HEK293 (cell line): ENCODE data around the gene CEP135.

Source experiments
- CTCF ChIA-PET: fragments of 350-600 bp; formaldehyde crosslinking; extraction: SDS; loops from one replicate; lab custom pipeline; 2021; ENCODE audit warnings: antibody characterized with exemption; lab: Yijun Ruan, JAX
- POLR2A ChIA-PET: fragments of 300-600 bp; formaldehyde crosslinking; extraction: SDS; loops from one replicate; lab custom pipeline; 2020; ENCODE audit warnings: antibody characterized with exemption, inconsistent platforms; lab: Yijun Ruan, JAX
- H3K27ac ChIP-seq: fragments of 200-500 bp; sonication (Bioruptor generic); 2 replicates; pipeline ENCODE4 v1.5.1; 2014; ENCODE audit warnings: low read depth, low read length, control low read depth, inconsistent platforms; ENCODE audit errors: extremely low read depth
- H3K36me3 ChIP-seq, 2 experiments: fragments of 200-500 bp in 1 of 2; sonication (Bioruptor generic) in 1 of 2; 1 replicate in 1 of 2; 2 replicates in 1 of 2; pipeline ENCODE4 v1.5.1; 2014 to 2017; ENCODE audit warnings: inconsistent platforms in 2 of 2, low read length in 2 of 2; ENCODE audit not compliant: control insufficient read depth in 2 of 2, insufficient read depth in 1 of 2
- H3K4me1 ChIP-seq: fragments of 200-500 bp; sonication (Bioruptor generic); 2 replicates; pipeline ENCODE4 v1.5.1; 2014; ENCODE audit warnings: mild to moderate bottlenecking, low read length, inconsistent platforms; ENCODE audit not compliant: control insufficient read depth, insufficient read depth
- H3K4me3 ChIP-seq: 2 replicates; pipeline ENCODE4 v1.5.1; 2011; ENCODE audit warnings: low read depth, mild to moderate bottlenecking, control low read depth, low read length, moderate library complexity
- H3K9me3 ChIP-seq: fragments of 200-500 bp; sonication (Bioruptor generic); 2 replicates; pipeline ENCODE4 v1.5.1; 2014; ENCODE audit warnings: low read depth, low read length, inconsistent platforms; ENCODE audit not compliant: control insufficient read depth, insufficient read depth
- GLIS1 ChIP-seq: fragments of 450-650 bp; formaldehyde crosslinking; IDR thresholded peaks from 2 replicates; pipeline ENCODE4 v1.5.1; 2016; ENCODE audit warnings: missing biosample characterization, missing genetic modification characterization
- HOXC10 ChIP-seq: sonication (generic); formaldehyde crosslinking; IDR thresholded peaks from 2 replicates; pipeline ENCODE4 v1.8.1; 2023; ENCODE audit warnings: mild to moderate bottlenecking, missing genetic modification reagents
- IKZF3 ChIP-seq: fragments of 450-650 bp; IDR thresholded peaks from 2 replicates; pipeline ENCODE4 v1.5.0; 2018; ENCODE audit warnings: missing biosample characterization, mild to moderate bottlenecking, missing genetic modification characterization, moderate library complexity
- PRDM10 ChIP-seq: fragments of 450-650 bp; formaldehyde crosslinking; IDR thresholded peaks from 2 replicates; pipeline ENCODE4 v1.5.1; 2016; ENCODE audit warnings: missing biosample characterization, missing genetic modification characterization
- REPIN1 ChIP-seq: fragments of 450-650 bp; formaldehyde crosslinking; IDR thresholded peaks from 2 replicates; pipeline ENCODE4 v1.5.1; 2017; ENCODE audit warnings: missing biosample characterization, missing genetic modification characterization, low read depth
- TCF7L2 ChIP-seq: IDR thresholded peaks from 2 replicates; pipeline ENCODE4 v1.6.1; 2011; ENCODE audit warnings: low read depth, mild to moderate bottlenecking, inconsistent platforms, low read length, moderate library complexity, borderline replicate concordance
- ZBTB17 ChIP-seq: fragments of 450-650 bp; formaldehyde crosslinking; IDR thresholded peaks from 2 replicates; pipeline ENCODE4 v1.5.1; 2016; ENCODE audit warnings: missing biosample characterization, missing genetic modification characterization
- ZBTB8A ChIP-seq: fragments of 450-650 bp; formaldehyde crosslinking; IDR thresholded peaks from 2 replicates; pipeline ENCODE4 v1.5.1; 2016; ENCODE audit warnings: missing biosample characterization, missing genetic modification characterization
- ZFP37 ChIP-seq: fragments of 450-650 bp; formaldehyde crosslinking; IDR thresholded peaks from 2 replicates; pipeline ENCODE4 v1.5.1; 2016; ENCODE audit warnings: missing biosample characterization, missing genetic modification characterization
- ZIC2 ChIP-seq: fragments of 450-650 bp; formaldehyde crosslinking; IDR thresholded peaks from 2 replicates; pipeline ENCODE4 v1.5.1; 2016; ENCODE audit warnings: missing biosample characterization, missing genetic modification characterization
- ZNF155 ChIP-seq: fragments of 450-650 bp; formaldehyde crosslinking; IDR thresholded peaks from 2 replicates; pipeline ENCODE4 v1.5.1; 2016; ENCODE audit warnings: missing biosample characterization, missing genetic modification characterization
- ZNF169 ChIP-seq: fragments of 450-650 bp; formaldehyde crosslinking; IDR thresholded peaks from 2 replicates; pipeline ENCODE4 v1.5.1; 2016; ENCODE audit warnings: missing biosample characterization, missing genetic modification characterization
- ZNF274 ChIP-seq, 2 experiments: fragments of 200-500 bp in 1 of 2; fragments of 450-650 bp in 1 of 2; sonication (Bioruptor generic) in 1 of 2; formaldehyde crosslinking in 1 of 2; IDR thresholded peaks; 2 replicates each; pipeline versions ENCODE4 v1.5.1 to v1.6.1; 2014 to 2016; ENCODE audit warnings: borderline replicate concordance in 1 of 2, inconsistent platforms in 1 of 2, low read length in 1 of 2, missing biosample characterization in 1 of 2, missing genetic modification characterization in 1 of 2
- ZNF366 ChIP-seq: fragments of 450-650 bp; formaldehyde crosslinking; conservative IDR thresholded peaks from 2 replicates; pipeline ENCODE4 v1.5.1; 2016; ENCODE audit warnings: missing biosample characterization, missing genetic modification characterization
- ZNF433 ChIP-seq: fragments of 450-650 bp; formaldehyde crosslinking; IDR thresholded peaks from 2 replicates; pipeline ENCODE4 v1.5.1; 2016; ENCODE audit warnings: missing biosample characterization, missing genetic modification characterization, low read depth
- ZNF514 ChIP-seq: fragments of 450-650 bp; formaldehyde crosslinking; IDR thresholded peaks from 2 replicates; pipeline ENCODE4 v1.5.1; 2016; ENCODE audit warnings: missing biosample characterization, missing genetic modification characterization
- ZNF623 ChIP-seq: fragments of 450-650 bp; formaldehyde crosslinking; IDR thresholded peaks from 2 replicates; pipeline ENCODE4 v1.5.1; 2016; ENCODE audit warnings: missing biosample characterization, missing genetic modification characterization
- ZNF654 ChIP-seq: fragments of 450-650 bp; formaldehyde crosslinking; IDR thresholded peaks from 2 replicates; pipeline ENCODE4 v1.5.1; 2016; ENCODE audit warnings: low read depth, missing biosample characterization, missing genetic modification characterization
- ZNF707 ChIP-seq: fragments of 450-650 bp; formaldehyde crosslinking; IDR thresholded peaks from 2 replicates; pipeline ENCODE4 v1.5.1; 2016; ENCODE audit warnings: missing biosample characterization, missing genetic modification characterization
- ZNF837 ChIP-seq: fragments of 450-650 bp; formaldehyde crosslinking; IDR thresholded peaks from 2 replicates; pipeline ENCODE4 v1.5.1; 2016; ENCODE audit warnings: missing biosample characterization, missing genetic modification characterization
- ZXDB ChIP-seq: fragments of 450-650 bp; formaldehyde crosslinking; IDR thresholded peaks from 2 replicates; pipeline ENCODE4 v1.5.1; 2016; ENCODE audit warnings: missing biosample characterization, missing genetic modification characterization
- TF ChIP-seq, protein P1 (sequence below): fragments of 450-650 bp; formaldehyde crosslinking; IDR thresholded peaks from 2 replicates; pipeline ENCODE4 v1.5.1; 2016; ENCODE audit warnings: missing biosample characterization, missing genetic modification characterization
- TF ChIP-seq, protein P2 (sequence below): fragments of 450-650 bp; IDR thresholded peaks from 2 replicates; pipeline ENCODE4 v1.5.1; 2018; ENCODE audit warnings: missing biosample characterization, missing genetic modification characterization
- TF ChIP-seq, protein P3 (sequence below): fragments of 450-650 bp; formaldehyde crosslinking; IDR thresholded peaks from 2 replicates; pipeline ENCODE4 v1.5.1; 2016; ENCODE audit warnings: missing biosample characterization, missing genetic modification characterization, borderline replicate concordance

The CEP135 gene

GRCh38 chr4:55947912-55948725, 626 bp upstream of the CEP135 start:
- Histone ChIP-seq H3K4me1 (peaks cover 4% of the 10 kb centered on the region; the same call in 1 of the 2 replicates), H3K36me3 (peaks cover under 1 to 12% of the 10 kb centered on the region in 2 experiments; a peak in 1 of 3 replicates)
- POLR2A ChIA-PET = interaction anchor here (1.2 kb wide), 1 partner anchor 101 kb away, joined by 4 read pairs; a partner anchor contains a TSS
- CTCF ChIA-PET = interaction anchor here (0.6 to 2.3 kb wide), 17 partner anchors 8 to 888 kb away, joined by 3 to 21 read pairs (median 4); no protein-coding TSS in a partner anchor
- TF ChIP-seq, protein P1, sequence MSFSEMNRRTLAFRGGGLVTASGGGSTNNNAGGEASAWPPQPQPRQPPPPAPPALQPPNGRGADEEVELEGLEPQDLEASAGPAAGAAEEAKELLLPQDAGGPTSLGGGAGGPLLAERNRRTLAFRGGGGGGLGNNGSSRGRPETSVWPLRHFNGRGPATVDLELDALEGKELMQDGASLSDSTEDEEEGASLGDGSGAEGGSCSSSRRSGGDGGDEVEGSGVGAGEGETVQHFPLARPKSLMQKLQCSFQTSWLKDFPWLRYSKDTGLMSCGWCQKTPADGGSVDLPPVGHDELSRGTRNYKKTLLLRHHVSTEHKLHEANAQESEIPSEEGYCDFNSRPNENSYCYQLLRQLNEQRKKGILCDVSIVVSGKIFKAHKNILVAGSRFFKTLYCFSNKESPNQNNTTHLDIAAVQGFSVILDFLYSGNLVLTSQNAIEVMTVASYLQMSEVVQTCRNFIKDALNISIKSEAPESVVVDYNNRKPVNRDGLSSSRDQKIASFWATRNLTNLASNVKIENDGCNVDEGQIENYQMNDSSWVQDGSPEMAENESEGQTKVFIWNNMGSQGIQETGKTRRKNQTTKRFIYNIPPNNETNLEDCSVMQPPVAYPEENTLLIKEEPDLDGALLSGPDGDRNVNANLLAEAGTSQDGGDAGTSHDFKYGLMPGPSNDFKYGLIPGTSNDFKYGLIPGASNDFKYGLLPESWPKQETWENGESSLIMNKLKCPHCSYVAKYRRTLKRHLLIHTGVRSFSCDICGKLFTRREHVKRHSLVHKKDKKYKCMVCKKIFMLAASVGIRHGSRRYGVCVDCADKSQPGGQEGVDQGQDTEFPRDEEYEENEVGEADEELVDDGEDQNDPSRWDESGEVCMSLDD (tag by site-specific recombination) = no peak
- peak; percentile 92 for TF ChIP-seq PRDM10 (tag by site-specific recombination)
- TF ChIP-seq ZXDB (tag by site-specific recombination) = no peak
- no peak for TF ChIP-seq ZNF433 (tag by site-specific recombination)
- no peak for TF ChIP-seq TCF7L2
- no peak for TF ChIP-seq ZNF169 (tag by site-specific recombination)
- TF ChIP-seq GLIS1 = peak; percentile 61; the same call in 1 of the 2 replicates
- 0 out of 2 replicates have a peak, but pooled peaks have one; percentile 16 for TF ChIP-seq ZNF366
- peak; percentile 80 for TF ChIP-seq ZBTB17 (tag by site-specific recombination)
- no peak for TF ChIP-seq ZNF654 (tag by site-specific recombination)
- peak; percentile 67 for TF ChIP-seq ZIC2 (tag by site-specific recombination)
- no peak for TF ChIP-seq REPIN1 (tag by site-specific recombination)
- TF ChIP-seq, protein P2, sequence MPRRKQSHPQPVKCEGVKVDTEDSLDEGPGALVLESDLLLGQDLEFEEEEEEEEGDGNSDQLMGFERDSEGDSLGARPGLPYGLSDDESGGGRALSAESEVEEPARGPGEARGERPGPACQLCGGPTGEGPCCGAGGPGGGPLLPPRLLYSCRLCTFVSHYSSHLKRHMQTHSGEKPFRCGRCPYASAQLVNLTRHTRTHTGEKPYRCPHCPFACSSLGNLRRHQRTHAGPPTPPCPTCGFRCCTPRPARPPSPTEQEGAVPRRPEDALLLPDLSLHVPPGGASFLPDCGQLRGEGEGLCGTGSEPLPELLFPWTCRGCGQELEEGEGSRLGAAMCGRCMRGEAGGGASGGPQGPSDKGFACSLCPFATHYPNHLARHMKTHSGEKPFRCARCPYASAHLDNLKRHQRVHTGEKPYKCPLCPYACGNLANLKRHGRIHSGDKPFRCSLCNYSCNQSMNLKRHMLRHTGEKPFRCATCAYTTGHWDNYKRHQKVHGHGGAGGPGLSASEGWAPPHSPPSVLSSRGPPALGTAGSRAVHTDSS (tag by site-specific recombination) = peak; percentile 83; the same call in 1 of the 2 replicates
- no peak for TF ChIP-seq ZNF707
- TF ChIP-seq ZNF155 (tag by site-specific recombination) = no peak
- TF ChIP-seq, all 188 proteins: peak for 6
- Histone ChIP-seq H3K9me3 (no peaks in the 10 kb centered on the region), H3K4me3 (peak overlapping the region; percentile 96), H3K27ac (no peak overlapping the region)

DNA sequence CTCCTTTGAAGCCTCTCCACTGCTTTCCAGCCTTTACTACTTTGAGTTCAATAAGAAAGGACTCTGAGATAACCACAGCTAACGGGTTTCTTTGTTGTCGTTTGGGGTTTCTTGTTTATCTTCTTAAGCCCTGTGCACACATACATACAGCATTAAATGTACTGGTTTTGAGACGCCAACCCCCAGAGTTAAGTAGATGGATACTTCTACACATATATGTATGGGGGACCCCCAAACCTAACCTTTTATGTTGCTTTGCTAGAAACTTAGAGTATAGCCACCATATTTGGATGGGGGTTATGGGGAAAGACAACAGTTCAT, 697 bp downstream of the CEP135 start:
- peak overlapping the region; percentile 96 for H3K4me3 ChIP-seq
- H3K27ac ChIP-seq = peak overlapping the region; percentile 85
- H3K9me3 ChIP-seq = no peaks in the 10 kb centered on the region
- POLR2A ChIA-PET = interaction anchor here (0.6 to 0.9 kb wide), 4 partner anchors 119 to 584 kb away, joined by 3 to 7 read pairs (median 4); partner anchors contain the start of gene AASDH
- CTCF ChIA-PET = interaction anchor here (0.6 to 2.3 kb wide), 11 partner anchors 8 to 967 kb away, joined by 3 to 21 read pairs (median 4); no protein-coding TSS in a partner anchor
- H3K36me3 ChIP-seq = peaks cover 4 to 22% of the 10 kb centered on the region in 2 experiments; a peak in 1 of 3 replicates
- H3K4me1 ChIP-seq = peaks cover 4% of the 10 kb centered on the region; the same call in 1 of the 2 replicates
- no peak for TF ChIP-seq ZBTB8A
- TF ChIP-seq ZNF274 (IDR thresholded peaks at IDR 0.05; ENCODE audit: low read length) = no peak
- TF ChIP-seq ZNF274 (tag by site-specific recombination; IDR thresholded peaks at IDR 0.05; ENCODE audit: borderline replicate concordance) = no peak
- TF ChIP-seq HOXC10 = no peak
- no peak for TF ChIP-seq IKZF3
- no peak for TF ChIP-seq ZNF623 (tag by site-specific recombination)
- no peak for TF ChIP-seq ZFP37 (tag by site-specific recombination)
- TF ChIP-seq, protein P3, sequence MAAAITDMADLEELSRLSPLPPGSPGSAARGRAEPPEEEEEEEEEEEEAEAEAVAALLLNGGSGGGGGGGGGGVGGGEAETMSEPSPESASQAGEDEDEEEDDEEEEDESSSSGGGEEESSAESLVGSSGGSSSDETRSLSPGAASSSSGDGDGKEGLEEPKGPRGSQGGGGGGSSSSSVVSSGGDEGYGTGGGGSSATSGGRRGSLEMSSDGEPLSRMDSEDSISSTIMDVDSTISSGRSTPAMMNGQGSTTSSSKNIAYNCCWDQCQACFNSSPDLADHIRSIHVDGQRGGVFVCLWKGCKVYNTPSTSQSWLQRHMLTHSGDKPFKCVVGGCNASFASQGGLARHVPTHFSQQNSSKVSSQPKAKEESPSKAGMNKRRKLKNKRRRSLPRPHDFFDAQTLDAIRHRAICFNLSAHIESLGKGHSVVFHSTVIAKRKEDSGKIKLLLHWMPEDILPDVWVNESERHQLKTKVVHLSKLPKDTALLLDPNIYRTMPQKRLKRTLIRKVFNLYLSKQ = no peak
- no peak for TF ChIP-seq ZNF514 (tag by site-specific recombination)
- TF ChIP-seq ZNF837 (tag by site-specific recombination) = no peak
